GM12878 (cell line): Measurements from ENCODE around the gene PDSS1. TPM values are rescaled to one million over a fixed set of nuclear protein-coding genes. Genes with fewer than 3 reads are reported as not detected.
"Not testable (repeated sequence)": the region's sequence is repeated elsewhere in the genome, so short reads cannot be mapped to it uniquely, and the experiment has no call there.

Experiments
- ATAC-seq: fragments of 200-7000 bp; cut with Tn5 transposase; 3 replicates; pipeline ENCODE4 v1.9.1; 2020; ENCODE audit warnings: mild to moderate bottlenecking, moderate library complexity
- BruUV-seq: library from RNA; stranded (reverse); fragments of 400-500 nt; replicated peaks from 2 replicates; lab custom pipeline; 2021; lab: Mats Ljungman, UMichigan
- CTCF ChIA-PET: fragments of 300-600 bp; sonication (Branson Sonifier 250); formaldehyde crosslinking; extraction: SDS; loops from one replicate; lab custom pipeline; 2021; ENCODE audit warnings: inconsistent platforms; lab: Yijun Ruan, JAX
- POLR2A ChIA-PET: fragments of 350-600 bp; formaldehyde crosslinking; extraction: SDS; loops from one replicate; lab custom pipeline; 2021; ENCODE audit warnings: inconsistent platforms; lab: Charles Lee
- RAD21 ChIA-PET: fragments of 300-600 bp; sonication (Branson Sonifier 250); formaldehyde crosslinking; loops from one replicate; lab custom pipeline; 2023; ENCODE audit warnings: antibody characterized with exemption; ENCODE audit not compliant: unreplicated experiment; lab: Charles Lee
- SMC1A ChIA-PET: fragments of 300-600 bp; sonication (Branson Sonifier 250); formaldehyde crosslinking; loops from one replicate; lab custom pipeline; 2023; ENCODE audit not compliant: unreplicated experiment, uncharacterized antibody; lab: Charles Lee
- DNase-seq: peaks from one replicate; pipeline ENCODE4 v3.0.0-alpha.2; 2011; ENCODE audit warnings: low read depth, low spot score
- FAIRE-seq: peaks from 3 replicates; lab custom pipeline; 2011; peaks lifted over from hg19 to GRCh38; lab: Jason Lieb, UNC
- H2AFZ ChIP-seq: 2 replicates; pipeline ENCODE4 v1.6.0; 2011; ENCODE audit warnings: low read depth, low read length, control low read depth; ENCODE audit not compliant: control insufficient read depth
- H3K27ac ChIP-seq: 2 replicates; pipeline ENCODE4 v1.5.1; 2011; ENCODE audit warnings: control low read depth; ENCODE audit not compliant: control insufficient read depth, insufficient read depth
- H3K27me3 ChIP-seq, 2 experiments: replicated peaks in 1 of 2; 2 replicates each; pipeline versions ENCODE4 v1.6.0 to v1.6.1; 2011; ENCODE audit warnings: low read length in 1 of 2; ENCODE audit not compliant: control insufficient read depth in 2 of 2, insufficient read depth in 2 of 2
- H3K36me3 ChIP-seq, 2 experiments: 2 replicates each; pipeline ENCODE4 v1.5.1; 2011; ENCODE audit warnings: low read length in 1 of 2; ENCODE audit not compliant: control insufficient read depth in 2 of 2, insufficient read depth in 2 of 2
- H3K4me1 ChIP-seq: 2 replicates; pipeline ENCODE4 v1.6.1; 2011; ENCODE audit warnings: mild to moderate bottlenecking, low read length, moderate library complexity, mixed read lengths; ENCODE audit not compliant: control insufficient read depth, insufficient read depth
- H3K4me2 ChIP-seq: 2 replicates; pipeline ENCODE4 v1.6.0; 2011; ENCODE audit warnings: control low read depth; ENCODE audit not compliant: control insufficient read depth, insufficient read depth
- H3K4me3 ChIP-seq: fragments of 200-600 bp; sonication (generic); 2 replicates; pipeline ENCODE4 v1.5.1; 2016
- H3K79me2 ChIP-seq: 2 replicates; pipeline ENCODE4 v1.6.0; 2011; ENCODE audit warnings: low read length; ENCODE audit not compliant: control insufficient read depth, insufficient read depth
- H3K9ac ChIP-seq: 2 replicates; pipeline ENCODE4 v1.8.0; 2011; ENCODE audit warnings: low read length, control low read depth, mixed read lengths; ENCODE audit not compliant: control insufficient read depth, insufficient read depth
- H3K9me3 ChIP-seq: replicated peaks from 3 replicates; pipeline ENCODE4 v1.5.1; 2011; ENCODE audit warnings: mild to moderate bottlenecking, low read length; ENCODE audit not compliant: control insufficient read depth, insufficient read depth
- H4K20me1 ChIP-seq: 2 replicates; pipeline ENCODE4 v1.6.0; 2011; ENCODE audit not compliant: control insufficient read depth, insufficient read depth
- CTCF ChIP-seq, 3 experiments: IDR thresholded peaks in 2 of 3; conservative IDR thresholded peaks in 1 of 3; 2 replicates each; pipeline ENCODE4 v1.5.1; 2011; ENCODE audit warnings: low read depth in 3 of 3, low read length in 3 of 3, mild to moderate bottlenecking in 3 of 3, control low read depth in 2 of 3, moderate library complexity in 2 of 3, inconsistent platforms in 1 of 3, mixed read lengths in 1 of 3; ENCODE audit not compliant: control insufficient read depth in 2 of 3, insufficient read depth in 1 of 3; ENCODE audit errors: extremely low read depth in 1 of 3
- FOXK2 ChIP-seq: fragments of 450-650 bp; IDR thresholded peaks from 2 replicates; pipeline ENCODE4 v1.6.1; 2017; ENCODE audit warnings: mild to moderate bottlenecking, moderate library complexity
- HDAC6 ChIP-seq: fragments of 200-600 bp; sonication (generic); IDR thresholded peaks from one replicate; pipeline ENCODE4 v1.8.0; 2017; ENCODE audit warnings: antibody characterized with exemption; ENCODE audit not compliant: unreplicated experiment
- IKZF2 ChIP-seq, 2 experiments: fragments of 450-650 bp; IDR thresholded peaks; 2 replicates each; pipeline ENCODE4 v1.6.1; 2017; ENCODE audit warnings: mild to moderate bottlenecking in 2 of 2, moderate library complexity in 2 of 2
- NR2C2 ChIP-seq: IDR thresholded peaks from 2 replicates; pipeline ENCODE4 v1.6.1; 2011; ENCODE audit warnings: borderline replicate concordance, low read depth; ENCODE audit not compliant: control insufficient read depth, insufficient read length
- NR2F1 ChIP-seq: fragments of 450-650 bp; conservative IDR thresholded peaks from 2 replicates; pipeline ENCODE4 v1.6.1; 2017; ENCODE audit warnings: mild to moderate bottlenecking
- PAX8 ChIP-seq: fragments of 450-650 bp; IDR thresholded peaks from 2 replicates; pipeline ENCODE4 v1.6.1; 2017; ENCODE audit warnings: mild to moderate bottlenecking, moderate library complexity
- PML ChIP-seq: IDR thresholded peaks from 2 replicates; pipeline ENCODE4 v1.6.1; 2012; ENCODE audit warnings: low read length, inconsistent platforms
- POU2F2 ChIP-seq: IDR thresholded peaks from 3 replicates; pipeline ENCODE4 v1.6.1; 2011; ENCODE audit warnings: low read depth, mild to moderate bottlenecking, low read length, borderline replicate concordance
- RELA ChIP-seq: fragments of 450-650 bp; IDR thresholded peaks from 2 replicates; pipeline ENCODE4 v1.8.0; 2014; ENCODE audit warnings: borderline replicate concordance; ENCODE audit not compliant: partially characterized antibody
- SIN3A ChIP-seq: IDR thresholded peaks from 2 replicates; pipeline ENCODE4 v1.6.1; 2012; ENCODE audit warnings: low read depth, low read length, improper control_type of control experiment
- SMC3 ChIP-seq: IDR thresholded peaks from 2 replicates; pipeline ENCODE4 v1.6.1; 2011; ENCODE audit warnings: low read length, improper control_type of control experiment, borderline replicate concordance
- TBL1XR1 ChIP-seq: IDR thresholded peaks from 2 replicates; pipeline ENCODE4 v1.6.1; 2012; ENCODE audit warnings: low read depth, low read length, improper control_type of control experiment
- ZBTB33 ChIP-seq: fragments of 450-650 bp; IDR thresholded peaks from 2 replicates; pipeline ENCODE4 v1.6.1; 2017; ENCODE audit warnings: mild to moderate bottlenecking
- WGBS: methylation state at CpG from one replicate; pipeline ENCODE4 v1.1.6; 2016; ENCODE audit warnings: low lambda C conversion rate; ENCODE audit not compliant: insufficient replicate concordance, insufficient coverage; ENCODE audit errors: missing lambda C conversion rate; 5-methylcytosine and 5-hydroxymethylcytosine counted together
- in situ Hi-C: fragments of 300-500 bp; cut with MboI; formaldehyde crosslinking; loops from 9 replicates; pipeline ENCODE4 v1.14.3; 2018; ENCODE audit warnings: mixed read lengths
- intact Hi-C: fragments of 100-400 bp; cut with micrococcal nuclease; formaldehyde crosslinking; loops from one replicate; pipeline ENCODE4 v1.14.2; 2022; ENCODE audit not compliant: unreplicated experiment
- polyA plus RNA-seq, 11 experiments: library from polyadenylated mRNA; depleted of rRNA in 4 of 11; unstranded in 6 of 11; stranded (reverse) in 5 of 11; fragments of >200 nt; fragmentation: Nextera tagmentation in 4 of 11; fragmentation: Illumina TruSeq in 1 of 11; extraction: Ambion mirVana in 4 of 11; extraction: Trizol in 1 of 11; gene quantifications; 1 replicate in 1 of 11; 2 replicates in 10 of 11; pipeline versions ENCODE4 v1.2.1 to v1.2.3, GENCODE V29; 2011 to 2016; ENCODE audit warnings: inconsistent platforms in 2 of 11, missing spikeins in 2 of 11, low read depth in 1 of 11
- total RNA-seq, 4 experiments: library from RNA; depleted of rRNA in 3 of 4; stranded (reverse); fragments of >200 nt in 3 of 4; fragmentation: Illumina TruSeq in 1 of 4; extraction: Trizol in 1 of 4; gene quantifications; 2 replicates each; pipeline versions ENCODE4 v1.2.1 to v1.2.3, GENCODE V29; 2013 to 2021

PDSS1 gene
- total and polyA plus RNA-seq, 10 of the 15 experiments (the other 5 are each of a cell fraction or from before 2014, with no cell fraction given): 12.2 to 48.2 (median 35.9) TPM

GRCh38 chr10:26681971-26682370 lies 15.5 kb upstream of the PDSS1 start:
- CTCF ChIA-PET: interaction anchor here (1.4 to 3.2 kb wide), 3 partner anchors 15 to 200 kb away, joined by 4 to 15 read pairs (median 6); no protein-coding TSS in a partner anchor
- H3K79me2 ChIP-seq, H3K9ac ChIP-seq, H3K4me3 ChIP-seq, H3K36me3 ChIP-seq, ATAC-seq, H3K27me3 ChIP-seq, intact Hi-C loops, H3K9me3 ChIP-seq, H3K4me1 ChIP-seq, DNase-seq, POLR2A ChIA-PET, BruUV-seq, in situ Hi-C loops, H3K27ac ChIP-seq, H4K20me1 ChIP-seq, H3K4me2 ChIP-seq, H2AFZ ChIP-seq: not testable (repeated sequence)
- FAIRE-seq: peak; percentile 35
- 22% methylated on average over 3 of the region's 3 CpGs for WGBS
- SMC1A ChIA-PET: interaction anchor here (1.5 to 4.7 kb wide), 2 partner anchors 200 to 347 kb away, joined by 5 to 25 read pairs; no protein-coding TSS in a partner anchor
- RAD21 ChIA-PET: interaction anchor here (2.0 kb wide), 1 partner anchor 199 kb away, joined by 6 read pairs; no protein-coding TSS in a partner anchor

- H3K36me3 ChIP-seq: no peaks in the 10 kb centered on the region
- no peak overlapping the region for H2AFZ ChIP-seq
- DNase-seq: no peak
- H4K20me1 ChIP-seq: no peaks in the 10 kb centered on the region
- no TSS peak for BruUV-seq
- no peaks in the 10 kb centered on the region for H3K27me3 ChIP-seq
- SMC1A ChIA-PET: interaction anchor here (0.5 to 4.7 kb wide), 3 partner anchors 165 to 348 kb away, joined by 3 to 25 read pairs (median 5); no protein-coding TSS in a partner anchor
- no peak overlapping the region for H3K4me3 ChIP-seq
- CTCF ChIA-PET: interaction anchor here (0.9 to 3.2 kb wide), 4 partner anchors 14 to 719 kb away, joined by 3 to 15 read pairs (median 5); no protein-coding TSS in a partner anchor
- no peak overlapping the region for H3K27ac ChIP-seq
- H3K9ac ChIP-seq: no peak overlapping the region
- H3K4me1 ChIP-seq: no peaks in the 10 kb centered on the region
- H3K4me2 ChIP-seq: no peak overlapping the region
- in situ Hi-C loops: no loop called here
- POLR2A ChIA-PET: no interaction called here
- no peak for TF ChIP-seq IKZF2 (IDR thresholded peaks at IDR 0.05)
- no peak for TF ChIP-seq PML
- no peak for TF ChIP-seq ZBTB33
- no peak for TF ChIP-seq FOXK2
- TF ChIP-seq SMC3: no peak
- TF ChIP-seq SIN3A: no peak
- no peak for TF ChIP-seq HDAC6
- TF ChIP-seq NR2F1: no peak
- no peak for TF ChIP-seq CTCF (IDR thresholded peaks at IDR 0.05 in 2 of 3, conservative IDR thresholded peaks at IDR 0.05 in 1 of 3; ENCODE audit: control insufficient read depth in 2 of 3, extremely low read depth in 1 of 3, insufficient read depth in 1 of 3, low read depth in 3 of 3, low read length in 3 of 3)
- TF ChIP-seq TBL1XR1: no peak
- TF ChIP-seq RELA: no peak
- TF ChIP-seq POU2F2: no peak
- no peak for TF ChIP-seq NR2C2
- TF ChIP-seq PAX8: no peak
- no peak for ATAC-seq
- no peak for FAIRE-seq
- RAD21 ChIA-PET: interaction anchor here (2.0 kb wide), 1 partner anchor 198 kb away, joined by 6 read pairs; no protein-coding TSS in a partner anchor
- intact Hi-C loops: no loop called here
- H3K9me3 ChIP-seq: no peaks in the 10 kb centered on the region
- WGBS: 23% methylated on average over 6 of the region's 6 CpGs
- H3K79me2 ChIP-seq: no peaks in the 10 kb centered on the region
Observed at GRCh38 chr10:26682931-26683330, 14.6 kb upstream of the PDSS1 start.
